Activated B cell treated with CpG ODN at 0.5 μM for 24 hours (primary cell): ENCODE data around the gene WAPL. TPM values are rescaled to one million over a fixed set of nuclear protein-coding genes. Genes with fewer than 3 reads are reported as not detected.

ENCODE experiments used
- ATAC-seq: fragments of 200-7000 bp; cut with Tn5 transposase; one replicate; pipeline ENCODE4 v1.10.0; 2021; ENCODE audit warnings: low read depth, mild to moderate bottlenecking, moderate library complexity
- CTCF ChIA-PET: fragments of 350-600 bp; sonication (Branson Sonifier 250); formaldehyde crosslinking; loops from one replicate; lab custom pipeline; 2021; ENCODE audit warnings: antibody characterized with exemption; lab: Charles Lee
- POLR2A ChIA-PET: fragments of 350-600 bp; sonication (Branson Sonifier 250); formaldehyde crosslinking; loops from one replicate; lab custom pipeline; 2021; ENCODE audit warnings: antibody characterized with exemption; lab: Charles Lee
- DNase-seq: peaks from one replicate; pipeline ENCODE4 v3.0.0; 2022
- H3K27ac Mint-ChIP-seq: one replicate; pipeline ENCODE4 v1.8.0; 2020; ENCODE audit warnings: mixed read lengths
- H3K27me3 Mint-ChIP-seq: one replicate; pipeline ENCODE4 v1.8.0; 2021; ENCODE audit warnings: mixed read lengths
- H3K36me3 Mint-ChIP-seq: one replicate; pipeline ENCODE4 v1.8.0; 2021; ENCODE audit warnings: low read depth, mixed read lengths
- H3K4me1 Mint-ChIP-seq: one replicate; pipeline ENCODE4 v1.8.0; 2021; ENCODE audit warnings: mixed read lengths
- H3K4me3 Mint-ChIP-seq: one replicate; pipeline ENCODE4 v1.8.0; 2020; ENCODE audit warnings: mild to moderate bottlenecking, mixed read lengths
- H3K9me3 Mint-ChIP-seq: one replicate; pipeline ENCODE4 v1.8.0; 2020; ENCODE audit warnings: mixed read lengths
- CTCF ChIP-seq: fragments of 200-600 bp; IDR thresholded peaks from one replicate; pipeline ENCODE4 v1.8.0; 2022; ENCODE audit warnings: antibody characterized with exemption, mild to moderate bottlenecking
- intact Hi-C: fragments of 100-400 bp; cut with micrococcal nuclease; formaldehyde crosslinking; loops from one replicate; pipeline ENCODE4 v1.15.1; 2024
- total RNA-seq: library from RNA; stranded (reverse); gene quantifications from 2 replicates; pipeline ENCODE4 v1.2.3, GENCODE V29; 2022

The WAPL gene
- total RNA-seq, 1 donor from 2014 or later = 38.5 TPM

GRCh38 chr10:86504510-86504909 is 17.1 kb downstream of the WAPL start:
- intact Hi-C loops = loop anchor here (5.0 kb wide), 1 partner anchor 47 kb away; no protein-coding TSS in a partner anchor
- Mint-ChIP-seq H3K4me1 (peaks cover 18% of the 10 kb centered on the region), H3K36me3 (peaks cover 52% of the 10 kb centered on the region), H3K4me3 (no peak overlapping the region), H3K9me3 (no peaks in the 10 kb centered on the region), H3K27ac (no peak overlapping the region), H3K27me3 (no peaks in the 10 kb centered on the region)
- TF ChIP-seq CTCF = no peak
- ATAC-seq (no peak), DNase-seq (no peak)
- POLR2A ChIA-PET = interaction anchor here (0.6 kb wide), 1 partner anchor 24 kb away, joined by 3 read pairs; no protein-coding TSS in a partner anchor
- CTCF ChIA-PET = no interaction called here

GRCh38 chr10:86500846-86501245 is 20.7 kb downstream of the WAPL start:
- peaks cover 9% of the 10 kb centered on the region for H3K4me1 Mint-ChIP-seq
- ChIA-PET CTCF (no interaction called here), POLR2A (no interaction called here)
- no peak overlapping the region for H3K4me3 Mint-ChIP-seq
- intact Hi-C loops = loop anchor here (5.0 kb wide), 1 partner anchor 44 kb away; no protein-coding TSS in a partner anchor
- H3K36me3 Mint-ChIP-seq = peaks cover 74% of the 10 kb centered on the region
- no peaks in the 10 kb centered on the region for H3K9me3 Mint-ChIP-seq
- H3K27ac Mint-ChIP-seq = no peak overlapping the region
- DNase-seq (no peak), ATAC-seq (no peak)
- H3K27me3 Mint-ChIP-seq = no peaks in the 10 kb centered on the region
- TF ChIP-seq CTCF = no peak

GRCh38 chr10:86498598-86498997 is 23.0 kb downstream of the WAPL start:
- H3K4me3 Mint-ChIP-seq = no peak overlapping the region
- peaks cover 80% of the 10 kb centered on the region for H3K36me3 Mint-ChIP-seq
- CTCF ChIA-PET = no interaction called here
- no peak for TF ChIP-seq CTCF
- intact Hi-C loops = no loop called here
- POLR2A ChIA-PET = no interaction called here
- H3K27me3 Mint-ChIP-seq = no peaks in the 10 kb centered on the region
- no peak for ATAC-seq
- H3K4me1 Mint-ChIP-seq = peaks cover 9% of the 10 kb centered on the region
- no peaks in the 10 kb centered on the region for H3K9me3 Mint-ChIP-seq
- no peak overlapping the region for H3K27ac Mint-ChIP-seq
- no peak for DNase-seq

- intact Hi-C loops = no loop called here
- POLR2A ChIA-PET = no interaction called here
- peaks cover 7% of the 10 kb centered on the region for H3K4me1 Mint-ChIP-seq
- DNase-seq = no peak
- no peak for ATAC-seq
- H3K9me3 Mint-ChIP-seq = no peaks in the 10 kb centered on the region
- no peak overlapping the region for H3K27ac Mint-ChIP-seq
- no peak for TF ChIP-seq CTCF
- CTCF ChIA-PET = no interaction called here
- H3K36me3 Mint-ChIP-seq = peaks cover 75% of the 10 kb centered on the region
- H3K27me3 Mint-ChIP-seq = no peaks in the 10 kb centered on the region
- no peak overlapping the region for H3K4me3 Mint-ChIP-seq
Observed at GRCh38 chr10:86497621-86498020, 24.0 kb downstream of the WAPL start.

- no peak overlapping the region for H3K27ac Mint-ChIP-seq
- no peaks in the 10 kb centered on the region for H3K27me3 Mint-ChIP-seq
- ChIA-PET CTCF (no interaction called here), POLR2A (interaction anchor here (0.6 kb wide), 1 partner anchor 40 kb away, joined by 4 read pairs; no protein-coding TSS in a partner anchor)
- no peak for DNase-seq
- no peak for TF ChIP-seq CTCF
- no peak overlapping the region for H3K4me3 Mint-ChIP-seq
- H3K36me3 Mint-ChIP-seq = peaks cover 64% of the 10 kb centered on the region
- intact Hi-C loops = no loop called here
- H3K4me1 Mint-ChIP-seq = peaks cover 9% of the 10 kb centered on the region
- H3K9me3 Mint-ChIP-seq = no peaks in the 10 kb centered on the region
- no peak for ATAC-seq
Observed at GRCh38 chr10:86489960-86490612, 31.5 kb downstream of the WAPL start.
